H9 (cell line): ENCODE measurements around the gene FOXI2. TPM values are rescaled to one million over a fixed set of nuclear protein-coding genes. Genes with fewer than 3 reads are reported as not detected.

Experiments used
- DNase-seq: peaks from one replicate; pipeline ENCODE4 v3.0.0-alpha.2; 2017
- H2AFZ ChIP-seq: one replicate; pipeline ENCODE4 v1.6.1; 2013; ENCODE audit warnings: mild to moderate bottlenecking, low read length, control low read depth, moderate library complexity
- H2AK5ac ChIP-seq: 2 replicates; pipeline ENCODE4 v1.6.1; 2013; ENCODE audit warnings: low read length, control low read depth, mixed read lengths; ENCODE audit not compliant: insufficient read length
- H2BK120ac ChIP-seq: one replicate; pipeline ENCODE4 v1.6.1; 2013; ENCODE audit warnings: low read depth, mild to moderate bottlenecking, low read length, control low read depth, inconsistent platforms; ENCODE audit not compliant: poor library complexity, severe bottlenecking
- H2BK12ac ChIP-seq: 2 replicates; pipeline ENCODE4 v1.6.1; 2013; ENCODE audit warnings: low read length, control low read depth, mixed read lengths, low read depth; ENCODE audit not compliant: insufficient read length
- H2BK15ac ChIP-seq: 2 replicates; pipeline ENCODE4 v1.6.1; 2013; ENCODE audit warnings: low read depth, low read length, control low read depth
- H2BK20ac ChIP-seq: one replicate; pipeline ENCODE4 v1.6.1; 2013; ENCODE audit warnings: low read depth, mild to moderate bottlenecking, low read length, control low read depth, inconsistent platforms; ENCODE audit not compliant: poor library complexity, severe bottlenecking
- H2BK5ac ChIP-seq: 2 replicates; pipeline ENCODE4 v1.6.1; 2013; ENCODE audit warnings: low read length, control low read depth, mixed read lengths; ENCODE audit not compliant: insufficient read length
- H3K14ac ChIP-seq: 2 replicates; pipeline ENCODE4 v1.6.1; 2013; ENCODE audit warnings: low read length, control low read depth; ENCODE audit not compliant: insufficient read depth
- H3K18ac ChIP-seq: 2 replicates; pipeline ENCODE4 v1.6.1; 2013; ENCODE audit warnings: low read depth, mild to moderate bottlenecking, mixed read lengths, low read length, control low read depth; ENCODE audit not compliant: insufficient read length
- H3K23ac ChIP-seq: 2 replicates; pipeline ENCODE4 v1.6.1; 2013; ENCODE audit warnings: low read length, control low read depth, mixed read lengths, low read depth; ENCODE audit not compliant: insufficient read length
- H3K23me2 ChIP-seq: 2 replicates; pipeline ENCODE4 v1.6.1; 2013; ENCODE audit warnings: low read depth, mild to moderate bottlenecking, mixed read lengths, low read length, control low read depth; ENCODE audit not compliant: insufficient read length, poor library complexity, severe bottlenecking
- H3K27ac ChIP-seq: 2 replicates; pipeline ENCODE4 v1.5.1; 2013; ENCODE audit warnings: low read length, control low read depth, mixed read lengths, low read depth; ENCODE audit not compliant: insufficient read length
- H3K27me3 ChIP-seq: 2 replicates; pipeline ENCODE4 v1.6.1; 2013; ENCODE audit warnings: low read length, control low read depth, inconsistent platforms; ENCODE audit not compliant: insufficient read depth
- H3K4ac ChIP-seq: 2 replicates; pipeline ENCODE4 v1.6.1; 2013; ENCODE audit warnings: low read depth, mild to moderate bottlenecking, control low read depth, inconsistent platforms, low read length, moderate library complexity
- H3K4me1 ChIP-seq: 2 replicates; pipeline ENCODE4 v1.6.1; 2013; ENCODE audit warnings: low read length, control low read depth, inconsistent platforms; ENCODE audit not compliant: insufficient read depth
- H3K4me2 ChIP-seq: 2 replicates; pipeline ENCODE4 v1.6.1; 2013; ENCODE audit warnings: low read length, control low read depth, mixed read lengths; ENCODE audit not compliant: insufficient read length, insufficient read depth
- H3K56ac ChIP-seq: 2 replicates; pipeline ENCODE4 v1.6.1; 2013; ENCODE audit warnings: low read depth, mild to moderate bottlenecking, mixed read lengths, low read length, control low read depth; ENCODE audit not compliant: insufficient read length
- H3K79me1 ChIP-seq: 2 replicates; pipeline ENCODE4 v1.6.1; 2013; ENCODE audit warnings: low read depth, mild to moderate bottlenecking, moderate library complexity, low read length, control low read depth, inconsistent platforms; ENCODE audit not compliant: insufficient read depth, poor library complexity, severe bottlenecking
- H3K79me2 ChIP-seq: 2 replicates; pipeline ENCODE4 v1.6.1; 2013; ENCODE audit warnings: low read length, control low read depth, inconsistent platforms; ENCODE audit not compliant: insufficient read depth
- H3K9ac ChIP-seq: 2 replicates; pipeline ENCODE4 v1.6.1; 2013; ENCODE audit warnings: low read length, control low read depth, mixed read lengths; ENCODE audit not compliant: insufficient read length; ENCODE audit errors: extremely low read depth
- H3K9me3 ChIP-seq: one replicate; pipeline ENCODE4 v1.6.1; 2013; ENCODE audit warnings: low read depth, low read length, inconsistent platforms; ENCODE audit not compliant: control insufficient read depth
- H3T11ph ChIP-seq: one replicate; pipeline ENCODE4 v1.6.1; 2013; ENCODE audit warnings: mild to moderate bottlenecking, low read length, control low read depth, inconsistent platforms
- H4K20me1 ChIP-seq: one replicate; pipeline ENCODE4 v1.6.1; 2013; ENCODE audit not compliant: control insufficient read depth, insufficient read length, insufficient read depth
- H4K5ac ChIP-seq: 2 replicates; pipeline ENCODE4 v1.6.1; 2013; ENCODE audit warnings: low read depth, mild to moderate bottlenecking, mixed read lengths, low read length, control low read depth; ENCODE audit not compliant: insufficient read length
- H4K8ac ChIP-seq: replicated peaks from 2 replicates; pipeline ENCODE4 v1.6.1; 2013; ENCODE audit warnings: low read length, control low read depth, mixed read lengths, low read depth; ENCODE audit not compliant: insufficient read length
- H4K91ac ChIP-seq: 2 replicates; pipeline ENCODE4 v1.6.1; 2013; ENCODE audit warnings: low read depth, mild to moderate bottlenecking, moderate library complexity, mixed read lengths, low read length, control low read depth; ENCODE audit not compliant: insufficient read length
- H3K27ac Mint-ChIP-seq, 3 experiments: 2 replicates in 2 of 3; 3 replicates in 1 of 3; pipeline ENCODE4 v1.8.0; 2020 to 2021; ENCODE audit warnings: mixed read lengths in 3 of 3, mild to moderate bottlenecking in 1 of 3, moderate library complexity in 1 of 3
- H3K27me3 Mint-ChIP-seq: 2 replicates; pipeline ENCODE4 v1.8.0; 2021; ENCODE audit warnings: low read depth, mild to moderate bottlenecking, moderate library complexity, mixed read lengths
- H3K36me3 Mint-ChIP-seq, 3 experiments: 2 replicates in 2 of 3; 3 replicates in 1 of 3; pipeline ENCODE4 v1.8.0; 2020 to 2021; ENCODE audit warnings: low read depth in 3 of 3, mixed read lengths in 3 of 3; ENCODE audit not compliant: insufficient read depth in 1 of 3
- H3K4me1 Mint-ChIP-seq, 2 experiments: 2 replicates each; pipeline ENCODE4 v1.8.0; 2020; ENCODE audit warnings: mixed read lengths in 2 of 2
- H3K4me3 Mint-ChIP-seq, 2 experiments: 2 replicates in 1 of 2; 3 replicates in 1 of 2; pipeline ENCODE4 v1.8.0; 2020 to 2021; ENCODE audit warnings: mild to moderate bottlenecking in 2 of 2, mixed read lengths in 2 of 2, moderate library complexity in 1 of 2
- H3K9me3 Mint-ChIP-seq, 2 experiments: 2 replicates in 1 of 2; 3 replicates in 1 of 2; pipeline ENCODE4 v1.8.0; 2020; ENCODE audit warnings: mild to moderate bottlenecking in 2 of 2, mixed read lengths in 2 of 2, moderate library complexity in 1 of 2
- WGBS: extraction: QIAGEN DNeasy Blood & Tissue Kit; methylation state at CpG from one replicate; pipeline ENCODE4 v1.1.7; 2013; ENCODE audit warnings: missing lambda C conversion rate, low lambda C conversion rate, mixed read lengths; ENCODE audit not compliant: insufficient read length; ENCODE audit errors: extremely low coverage; 5-methylcytosine and 5-hydroxymethylcytosine counted together
- total RNA-seq: library from RNA; stranded (reverse); gene quantifications from 2 replicates; pipeline ENCODE4 v1.2.1, GENCODE V29; 2021
- TF ChIP-seq, protein P1 (sequence below): fragments of 200-600 bp; sonication (generic); conservative IDR thresholded peaks from 3 replicates; pipeline ENCODE4 v1.8.0; 2021; ENCODE audit warnings: antibody characterized with exemption, mild to moderate bottlenecking

The FOXI2 gene
- total RNA-seq, 1 experiment from 2014 or later: 0.42 TPM

DNA sequence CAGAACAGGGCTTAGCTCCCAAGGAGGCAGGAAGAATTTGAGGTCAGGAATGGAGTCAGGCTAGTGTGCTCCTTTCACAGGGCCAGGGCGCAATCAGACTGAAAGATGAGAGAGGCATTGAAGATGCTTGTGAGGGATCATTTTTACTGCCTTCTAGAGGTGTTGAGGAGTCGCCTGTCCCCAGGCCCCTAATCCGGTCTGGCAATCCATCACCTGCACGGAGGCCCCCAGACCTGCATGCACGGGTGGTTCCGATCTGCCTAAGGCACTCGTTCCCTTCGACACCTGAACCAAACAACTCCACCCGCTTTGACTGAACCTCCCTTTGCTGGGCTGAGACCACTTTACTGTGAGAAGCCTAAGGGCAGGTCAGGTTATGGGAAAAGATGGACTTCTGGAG lies 8.0 kb downstream of the FOXI2 start:
- Mint-ChIP-seq H3K4me3 (no peak overlapping the region), H3K27ac (no peak overlapping the region; a peak in 1 of 7 replicates), H3K36me3 (peaks cover 0 to 8% (median 5%) of the 10 kb centered on the region in 3 experiments; a peak in 3 of 7 replicates), H3K27me3 (peaks cover 52% of the 10 kb centered on the region), H3K4me1 (peaks cover 2 to 4% of the 10 kb centered on the region in 2 experiments; a peak in 3 of 4 replicates), H3K9me3 (peaks cover 5 to 11% of the 10 kb centered on the region in 2 experiments; a peak in 3 of 5 replicates)
- no peak overlapping the region for H2BK20ac ChIP-seq
- no peak overlapping the region for H2BK120ac ChIP-seq
- H3K27ac ChIP-seq: no peak overlapping the region
- no peak overlapping the region for H3K4ac ChIP-seq
- no peak overlapping the region for H4K8ac ChIP-seq
- H3K14ac ChIP-seq: no peak overlapping the region
- no peak overlapping the region for H4K91ac ChIP-seq
- no peak overlapping the region for H3K23ac ChIP-seq
- no peak overlapping the region for H2AK5ac ChIP-seq
- WGBS: no CpG with 5 or more reads among the region's 9 CpGs
- H3K4me1 ChIP-seq: peaks cover 3% of the 10 kb centered on the region; the same call in 1 of the 2 replicates
- H3K27me3 ChIP-seq: no peaks in the 10 kb centered on the region
- no peaks in the 10 kb centered on the region for H4K20me1 ChIP-seq
- H2BK12ac ChIP-seq: no peak overlapping the region
- no peak overlapping the region for H3T11ph ChIP-seq
- H2BK5ac ChIP-seq: no peak overlapping the region
- no peak overlapping the region for H2AFZ ChIP-seq
- no peak overlapping the region for H3K18ac ChIP-seq
- no peaks in the 10 kb centered on the region for H3K9me3 ChIP-seq
- no peaks in the 10 kb centered on the region for H3K79me2 ChIP-seq
- DNase-seq: no peak
- H3K79me1 ChIP-seq: no peaks in the 10 kb centered on the region
- no peak overlapping the region for H2BK15ac ChIP-seq
- no peak overlapping the region for H3K9ac ChIP-seq
- H4K5ac ChIP-seq: no peak overlapping the region
- H3K56ac ChIP-seq: no peak overlapping the region
- no peaks in the 10 kb centered on the region for H3K23me2 ChIP-seq
- H3K4me2 ChIP-seq: no peak overlapping the region
- TF ChIP-seq, protein P1, sequence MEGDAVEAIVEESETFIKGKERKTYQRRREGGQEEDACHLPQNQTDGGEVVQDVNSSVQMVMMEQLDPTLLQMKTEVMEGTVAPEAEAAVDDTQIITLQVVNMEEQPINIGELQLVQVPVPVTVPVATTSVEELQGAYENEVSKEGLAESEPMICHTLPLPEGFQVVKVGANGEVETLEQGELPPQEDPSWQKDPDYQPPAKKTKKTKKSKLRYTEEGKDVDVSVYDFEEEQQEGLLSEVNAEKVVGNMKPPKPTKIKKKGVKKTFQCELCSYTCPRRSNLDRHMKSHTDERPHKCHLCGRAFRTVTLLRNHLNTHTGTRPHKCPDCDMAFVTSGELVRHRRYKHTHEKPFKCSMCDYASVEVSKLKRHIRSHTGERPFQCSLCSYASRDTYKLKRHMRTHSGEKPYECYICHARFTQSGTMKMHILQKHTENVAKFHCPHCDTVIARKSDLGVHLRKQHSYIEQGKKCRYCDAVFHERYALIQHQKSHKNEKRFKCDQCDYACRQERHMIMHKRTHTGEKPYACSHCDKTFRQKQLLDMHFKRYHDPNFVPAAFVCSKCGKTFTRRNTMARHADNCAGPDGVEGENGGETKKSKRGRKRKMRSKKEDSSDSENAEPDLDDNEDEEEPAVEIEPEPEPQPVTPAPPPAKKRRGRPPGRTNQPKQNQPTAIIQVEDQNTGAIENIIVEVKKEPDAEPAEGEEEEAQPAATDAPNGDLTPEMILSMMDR: no peak
